Mucosa of descending colon (tissue), 3 donors: ENCODE results near the gene JPH3. TPM values are rescaled to one million over a fixed set of nuclear protein-coding genes. Genes with fewer than 3 reads are reported as not detected.

Source experiments
- ATAC-seq: fragments of 200-7000 bp; cut with Tn5 transposase; one replicate; pipeline ENCODE4 v1.9.1; 2020; ENCODE audit warnings: mild to moderate bottlenecking, moderate library complexity
- DNase-seq, 3 donors: peaks; one replicate each; pipeline ENCODE4 v3.0.0-alpha.2; 2020
- H3K36me3 ChIP-seq: fragments of 200-600 bp; one replicate; pipeline ENCODE4 v1.8.0; 2021; ENCODE audit warnings: low read depth, mild to moderate bottlenecking
- H3K4me1 ChIP-seq: fragments of 200-600 bp; one replicate; pipeline ENCODE4 v1.8.0; 2021; ENCODE audit warnings: low read depth, mild to moderate bottlenecking
- H3K4me3 ChIP-seq: fragments of 200-600 bp; one replicate; pipeline ENCODE4 v1.8.0; 2021; ENCODE audit warnings: mild to moderate bottlenecking
- H3K9me3 ChIP-seq: fragments of 200-600 bp; one replicate; pipeline ENCODE4 v1.8.0; 2021; ENCODE audit warnings: mild to moderate bottlenecking
- CTCF ChIP-seq: fragments of 200-600 bp; IDR thresholded peaks from one replicate; pipeline ENCODE4 v1.8.0; 2022; ENCODE audit warnings: antibody characterized with exemption, mild to moderate bottlenecking
- intact Hi-C, 2 donors: fragments of 100-400 bp; cut with DNase I in 1 of 2; cut with micrococcal nuclease in 1 of 2; formaldehyde crosslinking; loops; one replicate each; pipeline versions ENCODE4 v1.11.0 to v1.11.1; 2022; cut with DNase I, micrococcal nuclease
- total RNA-seq, 3 donors: library from RNA; stranded (reverse); fragmentation: NEBNext Ultra II Directional in 2 of 3; extraction: Animal tissue kit (Norgen Biotek cat#: 25700) in 2 of 3; gene quantifications; one replicate each; pipeline versions ENCODE4 v1.2.1 to v1.2.4, GENCODE V29; 2021 to 2023
- donor health status: DM: no; HTN: no; CAD: no; lungs with moderate emphysema.
- donor health status: DM: no; HTN: no; CAD: no.
- donor health status: DM: no; HTN: yes; CAD: no.

Gene JPH3
- total RNA-seq, 3 donors from 2014 or later = 0.17 to 2.1 (median 0.84) TPM

DNA sequence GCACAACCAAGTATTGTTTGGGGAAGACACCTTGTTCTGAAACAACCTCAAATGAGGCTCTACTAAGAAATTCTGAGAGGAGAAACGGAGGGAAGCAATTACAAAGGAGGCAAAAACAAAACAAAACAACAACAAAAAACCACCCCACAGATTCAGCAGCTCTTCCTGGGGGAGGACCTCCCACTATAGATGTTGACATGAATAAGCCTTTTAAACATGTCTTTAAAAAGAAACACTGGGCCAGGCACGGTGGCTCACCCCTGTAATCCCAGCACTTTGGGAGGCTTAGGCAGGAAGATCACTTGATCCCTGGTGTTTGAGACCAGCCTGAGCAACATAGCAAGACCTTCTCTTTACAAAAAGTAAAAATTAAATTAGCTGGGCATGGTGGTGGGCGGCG, 22.6 kb upstream of the JPH3 start:
- no peak for ATAC-seq
- Histone ChIP-seq H3K4me3 (no peak overlapping the region), H3K36me3 (no peaks in the 10 kb centered on the region), H3K9me3 (no peaks in the 10 kb centered on the region), H3K4me1 (no peaks in the 10 kb centered on the region)
- intact Hi-C loops = no loop called here
- TF ChIP-seq CTCF = no peak
- no peak for DNase-seq

DNA sequence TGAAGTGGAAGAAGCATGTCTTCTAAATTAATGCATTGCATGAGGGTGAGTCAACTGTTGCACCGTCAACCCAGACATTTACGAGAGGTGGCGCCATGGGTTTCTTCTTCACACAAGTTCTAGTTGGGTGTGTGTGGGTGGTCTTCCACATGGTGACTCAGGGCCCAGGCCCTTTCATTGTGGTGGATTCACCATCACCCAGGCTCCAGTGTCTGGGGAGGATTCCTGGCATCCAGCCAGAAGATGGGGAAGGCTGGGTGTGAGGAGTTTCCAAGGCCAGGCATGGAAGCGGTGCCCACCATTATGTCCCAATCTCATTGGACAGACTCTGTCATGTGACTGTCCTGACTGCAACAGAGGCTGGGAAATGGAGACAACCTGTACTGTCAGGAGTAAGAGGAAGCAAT, 21.4 kb upstream of the JPH3 start:
- DNase-seq (no peak), ATAC-seq (no peak)
- no peak overlapping the region for H3K4me3 ChIP-seq
- TF ChIP-seq CTCF = no peak
- no peaks in the 10 kb centered on the region for H3K4me1 ChIP-seq
- intact Hi-C loops = no loop called here
- no peaks in the 10 kb centered on the region for H3K9me3 ChIP-seq
- H3K36me3 ChIP-seq = no peaks in the 10 kb centered on the region

- no peak for TF ChIP-seq CTCF
- no peaks in the 10 kb centered on the region for H3K36me3 ChIP-seq
- no peak overlapping the region for H3K4me3 ChIP-seq
- DNase-seq (peak in 2 of 3 donors; percentile 37 to 65), ATAC-seq (peak; percentile 74)
- no peaks in the 10 kb centered on the region for H3K9me3 ChIP-seq
- H3K4me1 ChIP-seq = no peaks in the 10 kb centered on the region
- intact Hi-C loops = no loop called here
These were observed 20.5 kb upstream of the JPH3 start for GRCh38 chr16:87581857-87582215.

GRCh38 chr16:87582216-87582965, 19.9 kb upstream of the JPH3 start:
- TF ChIP-seq CTCF = no peak
- Histone ChIP-seq H3K4me1 (no peaks in the 10 kb centered on the region), H3K4me3 (no peak overlapping the region), H3K36me3 (no peaks in the 10 kb centered on the region), H3K9me3 (no peaks in the 10 kb centered on the region)
- intact Hi-C loops = no loop called here
- ATAC-seq (peak; percentile 47), DNase-seq (peak in 2 of 3 donors; percentile 45 to 47)

- H3K4me3 ChIP-seq = no peak overlapping the region
- H3K9me3 ChIP-seq = no peaks in the 10 kb centered on the region
- no peak for DNase-seq
- intact Hi-C loops = no loop called here
- TF ChIP-seq CTCF = no peak
- no peaks in the 10 kb centered on the region for H3K4me1 ChIP-seq
- H3K36me3 ChIP-seq = no peaks in the 10 kb centered on the region
- no peak for ATAC-seq
These were observed 19.4 kb upstream of the JPH3 start for GRCh38 chr16:87582966-87583325.
